Activated T-cell treated with anti-CD3 and anti-CD28 coated beads for 48 hours (primary cell): Measurements from ENCODE around the gene CAPSL.
"Not testable (repeated sequence)": the region's sequence is repeated elsewhere in the genome, so short reads cannot be mapped to it uniquely, and the experiment has no call there.

Source experiments
- DNase-seq: peaks from one replicate; pipeline ENCODE4 v3.0.0-alpha.2; 2020; ENCODE audit warnings: low read depth

The CAPSL gene

DNA sequence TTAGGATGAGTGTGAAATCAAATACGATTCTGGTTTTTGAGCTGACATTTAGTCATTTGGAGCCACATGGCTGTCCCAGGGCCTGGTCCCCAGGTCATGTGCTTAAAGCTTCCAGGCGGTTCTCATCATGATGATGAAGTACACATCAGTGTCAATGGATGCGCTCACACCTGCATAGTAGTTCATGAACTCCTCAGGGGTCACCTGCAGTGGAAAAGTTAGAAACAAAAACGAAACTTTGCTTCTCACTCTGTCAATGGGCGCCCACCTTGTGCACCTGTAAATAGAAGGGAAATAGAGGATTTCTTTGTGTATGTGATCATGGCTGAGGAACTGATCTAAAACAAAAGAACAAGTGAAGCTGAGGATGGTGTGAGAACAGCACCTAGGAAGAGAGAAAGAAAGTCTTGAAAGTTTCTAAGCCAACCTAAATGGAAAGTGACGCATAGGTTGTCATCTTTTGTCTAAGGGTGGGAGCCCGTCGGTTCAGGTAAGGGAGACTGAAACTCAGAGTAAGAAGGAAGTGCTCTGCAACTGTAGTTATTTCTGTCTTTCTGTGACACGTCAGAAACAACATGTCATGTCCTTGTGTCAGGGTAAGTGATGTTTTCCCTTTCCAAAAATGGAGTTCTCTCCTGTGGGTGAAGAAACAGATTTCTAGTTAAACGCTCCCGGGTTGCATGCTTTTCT, 33.8 kb downstream of the CAPSL start:
- DNase-seq, result no peak

DNA sequence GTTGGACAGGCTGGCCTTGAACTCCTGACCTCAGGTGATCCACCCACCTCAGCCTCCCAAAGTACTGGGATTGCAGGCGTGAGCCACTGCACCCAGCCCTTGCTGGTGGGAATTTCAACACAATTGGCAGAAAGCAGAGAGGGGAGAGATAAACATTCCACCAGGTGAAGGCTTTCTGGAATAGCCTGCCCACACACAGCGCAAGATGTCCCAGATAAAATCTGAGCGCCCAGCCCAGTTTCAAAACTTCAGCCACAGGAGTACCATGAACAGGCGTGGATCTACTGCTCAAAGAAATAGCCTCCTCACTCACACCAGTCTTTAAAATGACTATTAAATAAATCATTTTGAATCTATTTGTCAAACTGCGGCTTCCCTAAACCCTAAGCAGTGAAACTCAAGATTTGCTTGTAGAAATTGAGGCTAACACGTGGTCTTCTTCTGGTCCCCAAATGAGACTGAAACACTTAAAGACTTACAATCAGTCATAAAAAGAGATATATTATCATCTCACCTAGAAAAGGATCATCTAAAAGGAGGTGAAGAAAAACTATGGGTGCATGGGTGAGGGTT, 34.7 kb downstream of the CAPSL start:
- DNase-seq, result no peak

DNA sequence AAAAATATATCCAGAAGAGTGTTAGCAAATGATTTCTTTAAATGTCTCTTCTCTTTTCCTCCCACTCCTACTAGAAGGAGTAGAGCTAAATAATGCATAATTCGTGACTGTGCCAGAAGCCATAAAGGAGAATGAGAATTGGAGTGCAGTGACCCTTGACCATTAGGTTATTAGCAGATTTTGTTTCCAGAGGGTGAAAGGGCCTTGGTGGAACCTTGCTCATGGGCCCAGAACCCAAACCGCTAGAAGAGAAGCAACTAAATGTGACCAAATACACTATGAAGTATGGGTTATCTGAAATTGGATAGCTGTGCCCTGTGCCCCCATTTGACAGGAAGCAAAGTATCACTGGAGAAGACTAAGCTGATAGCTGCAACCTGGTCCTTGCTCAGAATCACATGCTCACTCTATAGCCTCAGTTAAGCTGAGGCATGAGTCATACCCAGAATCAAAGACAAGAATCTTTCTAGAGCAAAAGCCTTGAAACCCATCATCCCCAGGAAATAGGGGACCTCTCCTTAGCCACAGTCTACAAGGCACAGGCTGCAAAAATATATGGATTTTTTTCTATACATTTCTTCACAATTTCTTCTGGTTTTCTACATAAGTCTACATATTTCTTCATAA, 36.3 kb downstream of the CAPSL start:
- DNase-seq, result no peak

DNA sequence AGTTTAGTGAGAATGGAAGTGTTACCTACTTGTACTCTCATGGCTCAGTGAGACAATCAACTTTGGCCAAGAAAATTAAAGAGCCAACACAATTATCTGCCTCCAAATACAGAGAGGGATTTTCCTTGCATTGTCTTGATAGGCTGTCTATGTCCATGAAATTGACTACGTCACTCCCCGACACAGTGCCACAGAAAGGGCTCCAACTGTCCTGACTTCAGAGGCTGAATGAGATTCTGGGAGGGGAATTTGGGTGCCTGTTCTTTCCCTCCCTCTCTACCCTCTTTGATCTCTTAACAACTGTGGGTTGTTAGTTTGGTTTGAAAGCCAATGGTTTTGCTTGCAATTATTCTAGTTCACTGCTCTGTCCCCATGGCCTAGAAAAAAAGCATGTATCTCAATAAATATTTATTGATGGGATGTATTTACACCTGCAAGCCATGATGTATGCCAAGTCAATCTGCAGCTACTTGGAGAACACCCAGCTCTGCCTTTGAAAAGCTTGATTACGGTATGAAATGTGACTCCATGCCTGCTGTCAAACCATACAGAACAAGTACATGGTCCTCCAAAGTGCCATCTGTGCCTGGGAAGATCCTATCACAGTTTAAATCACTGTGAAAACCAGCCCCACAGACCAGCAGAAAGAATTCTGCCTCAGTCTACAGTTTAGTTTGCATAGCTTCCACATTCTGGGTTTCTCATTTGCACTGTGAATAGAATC, 37.3 kb downstream of the CAPSL start:
- DNase-seq, result no peak

DNA sequence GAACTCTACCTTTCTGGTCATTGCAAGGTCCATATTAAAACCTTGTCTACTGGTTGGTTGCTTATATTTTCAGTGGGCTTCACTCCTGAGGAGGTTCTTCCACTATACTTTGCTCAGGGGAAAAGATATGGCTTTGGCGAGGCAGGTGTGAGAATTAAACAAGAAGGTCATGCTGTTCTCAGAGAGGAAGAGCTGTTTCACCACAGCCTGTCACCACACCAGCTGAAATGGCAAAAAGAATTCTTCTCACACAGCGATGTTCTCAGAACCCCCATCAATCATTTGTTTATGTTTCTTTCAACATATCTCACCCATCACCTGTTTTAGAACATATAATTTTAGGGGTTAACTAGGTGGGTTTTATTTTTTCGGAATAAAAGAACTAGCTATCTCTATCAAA, 38.6 kb downstream of the CAPSL start:
- no peak for DNase-seq

DNA sequence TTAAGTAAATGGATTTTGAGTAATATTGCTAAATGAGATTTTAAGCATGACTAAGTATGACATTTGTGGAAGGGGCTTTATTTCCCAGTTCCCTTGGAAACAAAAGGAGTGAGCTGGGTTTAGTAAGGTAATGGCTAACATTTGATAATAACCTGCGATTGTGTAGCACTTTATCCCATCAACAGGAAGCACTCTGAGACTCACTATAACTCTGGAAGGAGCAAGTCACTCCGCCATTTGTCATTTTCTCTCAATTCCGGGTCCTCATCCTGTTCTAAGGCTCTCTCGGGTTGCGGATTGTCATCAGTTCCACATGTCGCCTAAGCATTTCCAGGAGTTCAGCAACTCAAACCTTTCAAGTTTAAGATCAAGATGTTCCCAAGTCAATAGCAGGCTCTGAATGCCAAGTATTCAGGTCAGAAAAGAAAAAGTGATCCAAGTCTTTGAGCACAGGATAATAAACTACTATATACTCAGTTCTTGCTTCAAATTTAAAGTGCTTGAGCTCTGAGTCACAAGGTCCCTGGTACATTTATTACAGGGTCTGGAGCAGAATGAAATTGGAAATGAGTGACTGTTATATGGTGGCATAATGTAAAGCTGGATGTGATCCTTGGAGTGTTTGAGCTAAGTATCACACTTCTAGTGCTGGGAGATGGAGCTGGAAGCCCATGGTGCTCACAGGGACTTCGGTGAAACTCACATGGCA, 39.3 kb downstream of the CAPSL start:
- no peak for DNase-seq

DNA sequence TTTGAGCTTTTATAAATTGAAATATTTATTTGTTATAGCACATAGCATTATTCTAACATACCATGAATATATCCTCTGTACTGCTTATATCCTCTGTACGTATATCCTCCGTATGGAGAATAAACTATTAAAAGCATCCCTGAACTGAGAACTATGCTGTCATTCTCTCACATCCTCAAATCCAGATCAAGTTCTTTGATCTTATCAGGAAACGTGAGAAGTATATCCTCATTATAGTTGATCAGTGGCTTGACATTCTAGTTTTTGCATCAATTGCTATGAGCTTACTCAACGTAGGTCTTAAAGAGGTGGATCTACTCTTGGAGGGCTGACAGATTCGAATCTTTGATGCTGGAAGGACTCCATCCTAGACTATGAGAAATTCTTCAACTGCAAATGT, 44.3 kb downstream of the CAPSL start:
- no peak for DNase-seq

DNA sequence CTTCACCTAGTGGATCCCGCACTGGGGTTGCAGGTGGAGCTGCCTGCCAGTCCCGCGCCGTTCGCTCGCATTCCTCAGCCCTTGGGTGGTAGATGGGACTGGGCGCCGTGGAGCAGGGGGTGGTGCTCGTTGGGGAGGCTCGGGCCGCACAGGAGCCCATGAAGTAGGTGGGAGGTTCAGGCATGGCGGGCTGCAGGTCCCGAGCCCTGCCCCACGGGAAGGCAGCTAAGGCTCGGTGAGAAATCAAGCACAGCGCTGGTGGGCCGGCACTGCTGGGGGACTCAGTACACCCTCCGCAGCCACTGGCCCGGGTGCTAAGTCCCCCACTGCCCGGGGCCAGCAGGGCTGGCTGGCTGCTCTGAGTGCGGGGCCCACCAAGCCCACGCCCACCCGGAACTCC, 45.6 kb downstream of the CAPSL start:
- DNase-seq, result not testable (repeated sequence)

DNA sequence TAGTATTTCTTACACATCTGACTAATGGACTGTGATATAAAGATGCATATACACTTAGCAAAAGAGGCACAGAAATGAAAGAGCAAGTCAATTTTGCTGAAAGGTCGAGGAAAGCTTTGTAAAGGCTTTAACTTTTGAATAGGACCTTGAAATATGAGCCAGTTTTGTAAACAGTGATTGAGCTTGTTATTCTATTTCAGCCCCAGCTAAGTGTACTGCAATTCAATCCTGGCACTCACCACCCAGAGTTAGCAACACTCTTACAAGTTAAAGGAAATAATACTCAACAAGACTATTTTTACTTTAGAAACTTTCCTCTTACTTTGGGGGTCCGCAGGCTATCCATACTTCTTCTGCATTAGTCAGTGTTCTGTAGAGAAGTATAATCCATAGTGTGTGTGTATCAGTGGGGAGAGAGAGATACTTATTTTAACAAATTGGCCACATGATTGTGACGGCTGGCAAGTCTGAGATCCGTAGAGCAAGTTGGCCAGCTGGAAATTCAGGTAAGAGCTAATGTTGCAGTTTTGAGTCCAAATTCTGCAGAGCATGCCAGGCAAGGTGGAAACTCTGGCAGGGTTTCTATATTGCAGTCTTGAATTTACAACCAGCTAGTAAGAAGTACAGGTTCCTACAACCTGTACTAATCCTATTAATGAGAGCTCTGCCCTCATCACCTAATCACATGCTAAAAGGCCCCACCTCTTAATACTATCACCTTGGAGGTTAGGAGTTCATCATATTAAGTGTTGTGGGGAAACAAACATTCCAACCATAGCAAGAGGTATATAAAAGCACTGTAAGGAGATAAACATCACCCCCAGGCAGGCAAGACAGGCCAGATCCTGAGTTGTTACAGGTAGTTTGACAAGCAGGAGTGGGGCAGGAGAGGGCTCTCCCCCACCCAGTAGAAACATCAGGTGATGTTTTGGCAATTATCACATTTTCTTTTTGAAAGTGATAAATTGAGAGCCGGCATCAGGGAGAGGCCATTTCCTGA, 48.1 kb downstream of the CAPSL start:
- DNase-seq, result no peak

DNA sequence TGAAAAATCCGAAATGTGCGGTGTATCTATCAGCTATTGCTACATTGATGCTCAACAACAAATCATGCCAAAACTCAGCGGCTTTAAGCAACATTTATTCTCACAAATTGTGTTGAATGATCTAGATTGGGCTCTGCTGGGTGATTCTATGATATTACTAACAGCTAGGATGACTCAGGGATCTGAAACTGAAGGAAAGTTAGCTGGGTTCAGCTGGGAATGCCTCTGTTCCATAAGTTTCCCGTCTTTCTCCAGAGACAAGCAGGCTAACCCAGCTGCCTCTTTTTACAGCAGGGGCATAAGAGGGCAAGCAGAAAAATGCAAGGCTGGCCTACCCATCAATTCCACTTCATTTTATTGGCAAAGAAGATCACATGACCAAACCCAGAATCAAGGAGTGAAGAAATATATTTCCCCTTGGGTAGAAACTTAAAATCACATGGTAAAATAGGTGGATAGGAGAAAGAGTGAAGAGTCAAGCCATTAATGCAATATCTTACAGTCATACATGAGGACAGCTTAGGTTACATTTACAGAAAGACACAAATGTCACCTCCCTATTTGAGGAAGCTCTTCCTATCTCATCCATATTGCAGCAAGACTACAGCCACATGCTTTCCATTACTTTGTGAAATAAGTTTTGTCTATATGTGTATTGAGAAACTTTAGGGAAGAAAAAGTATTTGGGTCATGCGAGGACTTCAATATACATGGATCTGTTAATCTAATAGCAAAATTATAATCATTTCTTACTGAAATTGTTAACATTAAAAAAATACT, 50.9 kb downstream of the CAPSL start:
- no peak for DNase-seq

DNA sequence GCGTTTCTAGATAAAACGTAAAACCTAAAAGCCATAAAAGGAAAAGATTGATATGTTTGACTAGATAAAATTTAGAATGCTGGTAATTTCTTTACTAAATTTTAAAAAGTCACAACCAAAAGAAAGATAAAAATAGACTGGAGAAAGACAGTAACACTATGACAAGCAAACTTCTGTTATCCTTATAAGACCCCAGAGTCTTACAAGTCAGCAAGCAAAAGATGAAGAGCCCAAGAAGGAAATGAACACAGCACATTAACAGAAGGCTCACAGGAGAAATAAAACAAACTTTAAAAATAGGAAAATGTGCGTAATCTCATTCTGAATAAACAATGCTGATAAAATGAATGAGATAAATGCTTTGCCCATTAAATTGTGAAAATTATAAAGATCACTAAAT, 52.0 kb downstream of the CAPSL start:
- no peak for DNase-seq

DNA sequence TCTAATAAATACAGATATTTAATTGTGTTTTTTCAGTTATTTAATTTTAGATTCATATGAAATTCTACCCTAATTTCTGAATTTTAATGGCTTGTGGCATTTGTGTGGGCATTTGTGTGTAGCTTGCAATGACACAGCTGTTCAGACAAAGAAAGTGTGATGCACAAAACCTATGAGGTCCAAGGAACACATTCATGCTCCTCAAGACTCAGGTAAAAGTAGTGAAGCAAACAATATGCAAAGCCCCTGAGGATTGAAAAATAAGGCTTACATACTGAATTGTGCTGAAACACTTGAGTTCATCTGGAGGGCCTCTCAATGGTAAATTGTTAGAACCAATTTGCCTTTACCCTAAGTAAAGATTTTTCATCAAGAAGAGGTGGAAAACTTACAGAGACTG, 53.6 kb downstream of the CAPSL start:
- DNase-seq, result no peak

DNA sequence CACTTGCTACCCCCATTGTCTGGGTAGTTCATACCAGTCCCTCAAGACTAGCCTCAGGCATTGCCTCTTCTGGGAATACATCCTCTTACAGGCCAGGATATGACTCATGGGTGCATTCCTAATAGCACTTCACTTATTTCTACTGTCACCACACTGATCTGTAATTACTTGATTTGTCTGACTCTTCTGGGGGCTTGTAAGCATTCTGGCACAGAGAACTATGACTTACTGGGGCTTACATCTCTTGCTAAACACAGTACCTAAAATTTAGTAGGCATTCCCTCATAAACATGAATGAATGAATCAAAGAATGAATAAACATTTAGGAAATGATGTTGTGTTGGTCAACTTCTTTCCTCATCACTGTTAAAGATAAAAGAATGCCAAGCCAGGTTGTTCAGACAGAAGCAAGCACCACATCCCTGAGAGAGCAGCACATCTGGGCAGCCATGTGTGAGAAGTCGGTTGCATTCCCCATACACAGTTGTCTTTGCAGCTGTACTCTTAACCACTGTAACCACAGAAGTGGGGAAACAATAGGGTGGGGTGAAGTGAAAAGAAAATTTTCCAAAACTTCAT, 54.1 kb downstream of the CAPSL start:
- no peak for DNase-seq

DNA sequence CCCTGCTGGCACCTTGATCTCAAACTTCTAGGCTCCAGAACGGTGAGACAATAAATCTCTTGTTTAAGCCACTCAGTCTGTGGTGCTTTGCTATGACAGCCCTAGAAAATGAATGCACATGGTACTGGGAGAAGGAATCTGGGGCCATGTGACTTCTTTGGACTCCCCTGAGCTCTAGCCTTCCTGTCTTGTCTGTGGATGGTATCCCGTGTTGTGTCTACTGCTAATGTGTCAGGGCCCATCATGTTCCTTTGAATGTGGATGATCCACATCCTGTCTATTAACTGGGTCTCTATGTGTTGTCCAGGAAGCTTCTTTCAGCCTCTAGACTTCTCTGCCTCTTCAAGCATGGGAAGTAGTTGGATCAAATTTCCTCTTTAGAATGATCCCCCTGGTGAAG, 56.7 kb downstream of the CAPSL start:
- no peak for DNase-seq

DNA sequence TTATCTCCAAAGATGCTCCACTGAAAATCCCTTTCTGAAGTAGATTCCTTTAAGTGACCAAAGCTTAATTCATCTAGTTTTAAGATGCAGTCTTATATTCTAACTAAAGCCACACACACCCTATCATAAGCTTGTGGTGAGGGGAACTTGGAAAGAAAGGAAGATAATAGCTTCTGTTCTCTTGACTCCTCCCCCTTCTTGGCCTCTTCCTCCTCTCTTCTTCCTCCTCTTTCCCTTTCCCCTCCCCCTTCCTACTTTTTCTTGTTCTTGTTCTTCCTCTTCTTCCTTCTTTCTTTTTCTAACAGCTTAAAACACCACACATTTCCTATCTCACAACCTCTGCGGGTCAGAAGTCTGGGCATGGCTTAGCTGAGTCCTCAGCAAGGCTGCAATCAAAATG, 58.3 kb downstream of the CAPSL start:
- DNase-seq, result no peak

DNA sequence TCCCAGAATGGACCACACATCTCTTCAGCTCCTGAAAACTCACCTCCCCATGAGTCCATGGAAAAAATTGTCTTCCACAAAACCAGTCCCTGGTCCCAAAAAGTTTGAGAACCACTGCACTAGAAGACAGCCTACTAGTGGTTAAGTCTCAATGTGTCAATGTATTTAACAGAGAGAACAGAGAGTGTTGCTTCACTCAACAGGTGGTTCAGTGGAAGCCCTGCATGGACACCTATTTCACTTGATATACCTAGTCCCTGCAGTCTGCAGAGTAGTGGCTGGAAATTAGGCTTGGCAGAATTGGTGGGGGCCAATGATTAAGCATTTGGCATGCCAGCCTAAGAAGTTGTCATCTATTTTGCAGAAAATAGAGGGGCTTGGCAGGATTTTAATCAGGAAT, 58.8 kb downstream of the CAPSL start:
- no peak for DNase-seq

DNA sequence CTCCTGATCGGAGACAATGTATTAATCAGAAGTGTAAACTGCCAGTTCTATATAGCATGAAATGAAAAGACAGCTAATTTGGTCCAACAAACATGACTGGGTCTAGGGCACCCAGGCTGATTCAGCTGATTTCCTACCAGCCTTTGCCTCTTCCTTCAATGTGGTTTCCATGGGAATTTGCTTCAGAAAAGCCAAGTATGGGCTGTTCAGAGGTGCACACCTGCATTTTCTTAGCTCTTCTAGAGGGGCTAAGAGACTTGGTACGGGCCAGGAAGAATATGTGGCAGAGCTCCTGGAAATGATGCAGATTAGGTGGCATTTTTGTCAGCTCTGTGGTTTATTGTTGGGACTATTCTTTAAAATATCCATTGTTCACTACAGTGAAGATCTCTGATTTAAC, 59.3 kb downstream of the CAPSL start:
- DNase-seq, result no peak

DNA sequence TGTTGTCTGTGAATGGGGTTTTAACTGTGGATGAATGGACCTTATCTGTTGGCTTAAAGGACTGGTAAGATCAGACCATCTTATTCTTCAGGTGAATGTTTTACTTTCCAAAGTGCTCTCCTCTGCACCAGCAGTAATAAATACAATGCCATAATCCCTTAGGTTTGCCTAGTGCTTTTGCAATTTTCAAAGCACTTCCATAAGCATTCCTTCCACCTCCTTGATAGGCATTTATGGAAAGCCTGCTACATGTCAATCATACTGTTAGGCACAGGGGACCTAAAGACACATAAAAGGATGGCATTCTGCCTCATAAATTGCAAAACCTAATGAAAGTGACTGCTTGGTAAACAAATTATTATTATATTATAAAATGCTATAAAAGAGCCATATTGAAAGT, 60.3 kb downstream of the CAPSL start:
- DNase-seq, result no peak

DNA sequence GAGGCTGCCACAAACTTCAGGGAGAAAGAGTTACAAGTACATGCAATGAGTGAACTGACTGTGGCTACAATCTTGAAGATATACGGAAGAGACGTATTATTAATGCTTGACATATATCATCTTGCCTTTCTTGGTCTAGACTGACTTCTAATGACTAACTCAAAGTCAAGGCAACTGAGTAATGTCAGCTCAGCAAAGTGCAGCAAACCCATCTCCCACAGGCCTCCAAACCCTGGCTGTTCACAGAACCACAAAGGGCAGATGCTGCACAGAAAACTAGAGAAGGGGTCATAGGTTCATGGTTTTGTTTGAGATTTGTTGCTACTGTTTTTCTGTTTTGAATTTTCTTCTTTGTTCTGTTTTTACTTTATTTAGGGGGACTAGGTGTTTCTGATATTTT, 60.8 kb downstream of the CAPSL start:
- no peak for DNase-seq

DNA sequence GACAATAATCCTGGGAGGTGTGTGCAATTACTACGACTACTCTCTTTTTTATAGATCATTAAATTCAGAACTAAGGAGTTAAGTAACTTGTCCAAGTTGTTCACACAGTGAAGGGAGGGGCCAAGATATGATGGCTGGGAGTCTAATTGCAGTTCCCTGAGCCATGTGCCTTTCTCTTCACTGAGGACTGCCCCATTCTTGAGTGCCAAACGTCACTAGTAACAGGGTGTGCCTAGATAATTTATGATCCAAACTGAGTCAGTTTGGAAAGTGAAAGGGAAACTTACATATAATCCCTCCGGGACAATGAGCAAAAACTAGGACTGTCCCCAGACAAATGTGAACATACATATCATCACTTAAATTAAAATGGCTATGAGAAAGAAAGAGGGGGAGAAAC, 61.5 kb downstream of the CAPSL start:
- DNase-seq, result no peak
